ENCODE measurements around the gene LPCAT1. TPM values are rescaled to one million over a fixed set of nuclear protein-coding genes. Genes with fewer than 3 reads are reported as not detected.
A peak's percentile ranks its signal among the peaks of the same experiment; 100 is the strongest.

Gene LPCAT1
- total and polyA plus RNA-seq, 2 of the 13 experiments (the other 11 are each of a cell fraction or from before 2014, with no cell fraction given), result 29.8 to 90.6 TPM

GRCh38 chr5:1567527-1568200, 43.9 kb upstream of the LPCAT1 start (continued):
- TF ChIP-seq ONECUT2 (CRISPR knock-in tag; IDR thresholded peaks at IDR 0.05), result peak; percentile 67; the same call in 1 of the 2 replicates
- TF ChIP-seq NKX3-1 (CRISPR knock-in tag; IDR thresholded peaks at IDR 0.05), result 0 out of 2 replicates have a peak, but pooled peaks have one; percentile 33

GRCh38 chr5:1565737-1566734, 42.3 kb upstream of the LPCAT1 start:
- Histone ChIP-seq H3K27ac (ENCODE audit: extremely low read length, insufficient read depth, low read length) (peak overlapping the region; percentile 93), H3K36me3 (replicated peaks in 1 of 2; ENCODE audit: control insufficient read depth in 1 of 2, insufficient read depth in 2 of 2, low read length in 2 of 2) (peaks cover 0 to 3% of the 10 kb centered on the region in 2 experiments; a peak in 2 of 5 replicates), H2AFZ (ENCODE audit: low read length) (no peak overlapping the region), H3K79me2 (ENCODE audit: insufficient read depth, low read length) (no peaks in the 10 kb centered on the region), H3K9me3 (ENCODE audit: low read length) (no peaks in the 10 kb centered on the region), H3K27me3 (ENCODE audit: control insufficient read depth in 1 of 2, insufficient read depth in 2 of 2, low read length in 2 of 2) (no peaks in the 10 kb centered on the region), H3K4me3 (replicated peaks in 1 of 3; ENCODE audit: insufficient read depth in 1 of 3, low read depth in 2 of 3, low read length in 3 of 3) (peak overlapping the region in 1 of 3 experiments; percentile 64; a peak in 2 of 6 replicates), H4K20me1 (ENCODE audit: insufficient read depth, low read length) (no peaks in the 10 kb centered on the region), H3K4me2 (ENCODE audit: low read depth, low read length) (peak overlapping the region; percentile 81), H3K9ac (ENCODE audit: insufficient read depth, low read depth, low read length) (peak overlapping the region; percentile 53), H3K4me1 (ENCODE audit: insufficient read depth, low read length) (peaks cover 88% of the 10 kb centered on the region)
- ATAC-seq (no peak), DNase-seq (ENCODE audit: low spot score) (no peak), FAIRE-seq (no peak)
- BruUV-seq (replicated peaks), result no TSS peak
- intact Hi-C loops (cut with micrococcal nuclease; ENCODE audit: unreplicated experiment) (loop anchor here (1.0 kb wide), 1 partner anchor 42 kb away; no protein-coding TSS in a partner anchor), in situ Hi-C loops (cut with HindIII; ENCODE audit: extremely low pct_ligation_motif_present, low pct_unique_long_range_greater_than_20kb) (no loop called here)
- WGBS (ENCODE audit: low lambda C conversion rate), result 82% methylated on average over 17 of the region's 25 CpGs
- ChIA-PET POLR2A (interaction anchor here (4.1 kb wide), 1 partner anchor 11 kb away, joined by 68 read pairs; no protein-coding TSS in a partner anchor), CTCF (ENCODE audit: low intra/inter-chr PET ratio, low total read pairs) (no interaction called here)
- TF ChIP-seq MED1 (CRISPR knock-in tag; IDR thresholded peaks at IDR 0.05), result peak; percentile 11; the same call in 1 of the 2 replicates
- no peak for TF ChIP-seq KMT2A (CRISPR knock-in tag; IDR thresholded peaks at IDR 0.05)
- TF ChIP-seq MAX (IDR thresholded peaks at IDR 0.05), result 0 out of 2 replicates have a peak, but pooled peaks have one; percentile 12
- 0 out of 2 replicates have a peak, but pooled peaks have one; percentile 65 for TF ChIP-seq ZNF468 (CRISPR knock-in tag; IDR thresholded peaks at IDR 0.05)
- TF ChIP-seq, protein P1, sequence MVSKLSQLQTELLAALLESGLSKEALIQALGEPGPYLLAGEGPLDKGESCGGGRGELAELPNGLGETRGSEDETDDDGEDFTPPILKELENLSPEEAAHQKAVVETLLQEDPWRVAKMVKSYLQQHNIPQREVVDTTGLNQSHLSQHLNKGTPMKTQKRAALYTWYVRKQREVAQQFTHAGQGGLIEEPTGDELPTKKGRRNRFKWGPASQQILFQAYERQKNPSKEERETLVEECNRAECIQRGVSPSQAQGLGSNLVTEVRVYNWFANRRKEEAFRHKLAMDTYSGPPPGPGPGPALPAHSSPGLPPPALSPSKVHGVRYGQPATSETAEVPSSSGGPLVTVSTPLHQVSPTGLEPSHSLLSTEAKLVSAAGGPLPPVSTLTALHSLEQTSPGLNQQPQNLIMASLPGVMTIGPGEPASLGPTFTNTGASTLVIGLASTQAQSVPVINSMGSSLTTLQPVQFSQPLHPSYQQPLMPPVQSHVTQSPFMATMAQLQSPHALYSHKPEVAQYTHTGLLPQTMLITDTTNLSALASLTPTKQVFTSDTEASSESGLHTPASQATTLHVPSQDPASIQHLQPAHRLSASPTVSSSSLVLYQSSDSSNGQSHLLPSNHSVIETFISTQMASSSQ (IDR thresholded peaks at IDR 0.05; ENCODE audit: low read depth), result no peak
- TF ChIP-seq, protein P1 (CRISPR knock-in tag; IDR thresholded peaks at IDR 0.05; ENCODE audit: borderline replicate concordance), result 0 out of 2 replicates have a peak, but pooled peaks have one; percentile 9
- TF ChIP-seq ZNF761 (CRISPR knock-in tag; conservative IDR thresholded peaks at IDR 0.05), result no peak
- TF ChIP-seq, protein P2, sequence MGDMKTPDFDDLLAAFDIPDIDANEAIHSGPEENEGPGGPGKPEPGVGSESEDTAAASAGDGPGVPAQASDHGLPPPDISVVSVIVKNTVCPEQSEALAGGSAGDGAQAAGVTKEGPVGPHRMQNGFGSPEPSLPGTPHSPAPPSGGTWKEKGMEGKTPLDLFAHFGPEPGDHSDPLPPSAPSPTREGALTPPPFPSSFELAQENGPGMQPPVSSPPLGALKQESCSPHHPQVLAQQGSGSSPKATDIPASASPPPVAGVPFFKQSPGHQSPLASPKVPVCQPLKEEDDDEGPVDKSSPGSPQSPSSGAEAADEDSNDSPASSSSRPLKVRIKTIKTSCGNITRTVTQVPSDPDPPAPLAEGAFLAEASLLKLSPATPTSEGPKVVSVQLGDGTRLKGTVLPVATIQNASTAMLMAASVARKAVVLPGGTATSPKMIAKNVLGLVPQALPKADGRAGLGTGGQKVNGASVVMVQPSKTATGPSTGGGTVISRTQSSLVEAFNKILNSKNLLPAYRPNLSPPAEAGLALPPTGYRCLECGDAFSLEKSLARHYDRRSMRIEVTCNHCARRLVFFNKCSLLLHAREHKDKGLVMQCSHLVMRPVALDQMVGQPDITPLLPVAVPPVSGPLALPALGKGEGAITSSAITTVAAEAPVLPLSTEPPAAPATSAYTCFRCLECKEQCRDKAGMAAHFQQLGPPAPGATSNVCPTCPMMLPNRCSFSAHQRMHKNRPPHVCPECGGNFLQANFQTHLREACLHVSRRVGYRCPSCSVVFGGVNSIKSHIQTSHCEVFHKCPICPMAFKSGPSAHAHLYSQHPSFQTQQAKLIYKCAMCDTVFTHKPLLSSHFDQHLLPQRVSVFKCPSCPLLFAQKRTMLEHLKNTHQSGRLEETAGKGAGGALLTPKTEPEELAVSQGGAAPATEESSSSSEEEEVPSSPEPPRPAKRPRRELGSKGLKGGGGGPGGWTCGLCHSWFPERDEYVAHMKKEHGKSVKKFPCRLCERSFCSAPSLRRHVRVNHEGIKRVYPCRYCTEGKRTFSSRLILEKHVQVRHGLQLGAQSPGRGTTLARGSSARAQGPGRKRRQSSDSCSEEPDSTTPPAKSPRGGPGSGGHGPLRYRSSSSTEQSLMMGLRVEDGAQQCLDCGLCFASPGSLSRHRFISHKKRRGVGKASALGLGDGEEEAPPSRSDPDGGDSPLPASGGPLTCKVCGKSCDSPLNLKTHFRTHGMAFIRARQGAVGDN (CRISPR knock-in tag; IDR thresholded peaks at IDR 0.05), result peak; percentile 64
- TF ChIP-seq SETDB1 (CRISPR knock-in tag; IDR thresholded peaks at IDR 0.05; ENCODE audit: borderline replicate concordance), result 0 out of 2 replicates have a peak, but pooled peaks have one; percentile 73

Data from HepG2 (cell line).